Omental fat pad (tissue), 4 donors: ENCODE measurements around the gene TCEAL4. TPM values are rescaled to one million over a fixed set of nuclear protein-coding genes. Genes with fewer than 3 reads are reported as not detected.

Source experiments
- ATAC-seq: fragments of 150-250 bp; one replicate; pipeline ENCODE4 v1.9.1; 2016; ENCODE audit warnings: mild to moderate bottlenecking, moderate library complexity; ENCODE audit not compliant: low FRiP score
- DNase-seq: peaks from one replicate; pipeline ENCODE4 v3.0.0-alpha.2; 2019; ENCODE audit warnings: low spot score
- CTCF ChIP-seq, 3 donors: fragments of 450-650 bp; IDR thresholded peaks; one replicate each; pipeline ENCODE4 v1.5.1; 2016 to 2017; ENCODE audit warnings: antibody characterized with exemption in 3 of 3, mild to moderate bottlenecking in 3 of 3, moderate library complexity in 2 of 3
- total RNA-seq, 4 donors: library from RNA; depleted of rRNA; stranded (reverse); fragments of >200 nt; gene quantifications; one replicate each; pipeline ENCODE4 v1.1.0, GENCODE V29; 2016

TCEAL4 gene
- total RNA-seq, 4 donors from 2014 or later: 90.0 to 221 (median 107) TPM

GRCh38 chrX:103562801-103563200 is 22.5 kb upstream of the TCEAL4 start:
- TF ChIP-seq CTCF (IDR thresholded peaks at IDR 0.05): no peak
- DNase-seq (no peak), ATAC-seq (no peak)

DNA sequence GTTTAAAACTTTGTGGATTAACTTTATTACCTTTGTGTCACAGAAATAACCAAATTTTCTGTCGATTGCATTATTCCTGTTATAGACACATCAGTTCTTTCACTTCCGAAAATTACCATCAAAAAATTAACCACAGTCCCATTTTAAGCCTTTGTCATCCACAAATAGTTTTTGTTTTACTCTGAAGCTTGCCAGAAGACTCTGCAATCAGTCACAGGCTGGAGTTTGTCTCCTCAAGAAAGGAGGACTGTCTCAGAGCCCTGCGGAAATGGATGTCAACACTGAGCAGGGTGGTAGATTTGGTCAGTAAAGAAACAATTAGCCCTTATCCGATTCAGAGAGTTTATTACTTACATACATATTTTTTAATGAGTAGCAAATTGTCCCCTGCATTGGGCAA is 20.1 kb upstream of the TCEAL4 start:
- ATAC-seq (no peak), DNase-seq (no peak)
- TF ChIP-seq CTCF (IDR thresholded peaks at IDR 0.05): no peak

DNA sequence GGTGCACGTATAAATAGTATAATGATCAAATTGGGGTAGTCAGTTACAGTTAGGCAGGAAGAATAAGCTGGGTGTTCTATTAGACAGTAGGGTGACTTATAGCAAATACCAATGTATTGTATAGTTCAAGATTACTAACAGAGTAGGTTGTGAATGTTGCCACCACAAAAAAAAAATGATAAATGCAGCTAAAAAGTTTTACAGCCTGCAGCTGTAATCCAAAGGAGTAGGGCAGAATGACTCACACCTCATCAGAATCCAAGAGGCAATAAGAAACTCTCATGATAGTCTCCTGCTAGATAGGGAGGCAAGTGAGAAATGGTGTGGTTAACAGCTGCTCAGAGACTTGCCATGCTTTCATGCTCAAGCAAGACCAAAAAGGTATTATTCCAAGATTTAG is 19.6 kb upstream of the TCEAL4 start:
- no peak for TF ChIP-seq CTCF (IDR thresholded peaks at IDR 0.05)
- ATAC-seq (no peak), DNase-seq (no peak)

GRCh38 chrX:103571121-103571520 is 14.2 kb upstream of the TCEAL4 start:
- DNase-seq (no peak), ATAC-seq (no peak)
- no peak for TF ChIP-seq CTCF (IDR thresholded peaks at IDR 0.05)

DNA sequence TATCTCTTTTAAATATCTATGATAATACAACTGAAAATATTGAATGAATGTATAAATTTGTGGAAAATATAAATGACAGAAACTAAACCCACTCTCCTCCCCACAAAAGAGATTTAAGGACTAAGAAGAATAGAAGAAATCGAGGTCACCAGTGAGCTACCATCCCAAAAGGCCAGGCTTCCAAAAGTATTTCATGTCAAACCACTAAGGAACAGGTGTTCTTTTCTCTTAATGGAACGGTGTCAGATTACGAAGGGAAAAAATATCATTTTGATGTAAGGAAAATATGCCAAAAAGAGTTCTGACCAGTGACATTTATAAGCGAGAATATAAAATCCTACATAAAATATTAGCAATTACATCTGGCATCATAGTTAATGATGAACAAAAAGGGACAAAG is 13.6 kb upstream of the TCEAL4 start:
- no peak for DNase-seq
- TF ChIP-seq CTCF (IDR thresholded peaks at IDR 0.05): no peak
- no peak for ATAC-seq

DNA sequence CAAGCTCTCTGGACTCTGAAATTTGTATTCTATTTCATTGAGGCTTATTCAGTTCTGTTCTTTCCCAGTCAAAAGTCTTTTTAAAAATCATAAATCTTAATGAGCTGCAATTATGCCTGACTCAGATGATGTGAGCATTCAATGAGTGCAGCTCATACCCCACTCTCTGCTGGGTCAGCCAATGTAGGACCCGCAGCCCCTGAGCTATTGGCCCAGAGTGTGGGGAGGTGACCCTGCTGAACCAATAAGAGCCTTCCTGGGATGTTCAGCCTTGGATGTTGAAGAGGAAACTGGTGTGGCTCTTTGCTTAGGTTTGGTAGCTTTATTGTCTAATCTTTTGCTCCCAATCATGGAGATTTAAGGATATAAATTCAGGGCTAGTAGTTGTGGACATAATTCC is 12.1 kb upstream of the TCEAL4 start:
- no peak for TF ChIP-seq CTCF (IDR thresholded peaks at IDR 0.05)

GRCh38 chrX:103584596-103584995 is 719 bp upstream of the TCEAL4 start:
- TF ChIP-seq CTCF (IDR thresholded peaks at IDR 0.05): no peak
- no peak for DNase-seq
- ATAC-seq: no peak

More for the DNA sequence above, 12.1 kb upstream of the TCEAL4 start:
- DNase-seq (no peak), ATAC-seq (no peak)
